Smooth muscle cell of the brain vasculature (primary cell): ENCODE results near the gene CHCT1.

ENCODE experiments used
- DNase-seq: peaks from one replicate; pipeline ENCODE4 v3.0.0-alpha.2; 2012; ENCODE audit warnings: low read depth, low spot score

The CHCT1 gene

GRCh38 chr17:60442271-60443173 lies 20.2 kb downstream of the CHCT1 start:
- no peak for DNase-seq

- DNase-seq, result no peak
Observed at GRCh38 chr17:60443713-60444112, 21.4 kb downstream of the CHCT1 start.

- DNase-seq, result no peak
Observed at GRCh38 chr17:60445144-60445543, 22.9 kb downstream of the CHCT1 start.

GRCh38 chr17:60447375-60447774 lies 25.1 kb downstream of the CHCT1 start:
- no peak for DNase-seq

- no peak for DNase-seq
Observed at GRCh38 chr17:60451071-60451470, 28.8 kb downstream of the CHCT1 start.

GRCh38 chr17:60451965-60452364 lies 29.7 kb downstream of the CHCT1 start:
- no peak for DNase-seq

GRCh38 chr17:60455378-60455777 lies 33.1 kb downstream of the CHCT1 start:
- DNase-seq, result no peak

- no peak for DNase-seq
Observed at GRCh38 chr17:60457148-60457547, 34.9 kb downstream of the CHCT1 start.

GRCh38 chr17:60461584-60461983 lies 39.3 kb downstream of the CHCT1 start:
- DNase-seq, result no peak

GRCh38 chr17:60463157-60463835 lies 41.0 kb downstream of the CHCT1 start:
- no peak for DNase-seq

- no peak for DNase-seq
Observed at GRCh38 chr17:60464343-60464742, 42.1 kb downstream of the CHCT1 start.

GRCh38 chr17:60468371-60468770 lies 46.1 kb downstream of the CHCT1 start:
- DNase-seq, result no peak

GRCh38 chr17:60471451-60471850 lies 49.2 kb downstream of the CHCT1 start:
- DNase-seq, result no peak

- DNase-seq, result no peak
Observed at GRCh38 chr17:60472449-60472848, 50.2 kb downstream of the CHCT1 start.

- no peak for DNase-seq
Observed at GRCh38 chr17:60473788-60474187, 51.5 kb downstream of the CHCT1 start.
